Measurements from ENCODE around the gene MYL7. TPM values are rescaled to one million over a fixed set of nuclear protein-coding genes. Genes with fewer than 3 reads are reported as not detected.

The MYL7 gene
- total and polyA plus RNA-seq, 2 experiments from 2014 or later: 4.8 TPM; not detected in 1

DNA sequence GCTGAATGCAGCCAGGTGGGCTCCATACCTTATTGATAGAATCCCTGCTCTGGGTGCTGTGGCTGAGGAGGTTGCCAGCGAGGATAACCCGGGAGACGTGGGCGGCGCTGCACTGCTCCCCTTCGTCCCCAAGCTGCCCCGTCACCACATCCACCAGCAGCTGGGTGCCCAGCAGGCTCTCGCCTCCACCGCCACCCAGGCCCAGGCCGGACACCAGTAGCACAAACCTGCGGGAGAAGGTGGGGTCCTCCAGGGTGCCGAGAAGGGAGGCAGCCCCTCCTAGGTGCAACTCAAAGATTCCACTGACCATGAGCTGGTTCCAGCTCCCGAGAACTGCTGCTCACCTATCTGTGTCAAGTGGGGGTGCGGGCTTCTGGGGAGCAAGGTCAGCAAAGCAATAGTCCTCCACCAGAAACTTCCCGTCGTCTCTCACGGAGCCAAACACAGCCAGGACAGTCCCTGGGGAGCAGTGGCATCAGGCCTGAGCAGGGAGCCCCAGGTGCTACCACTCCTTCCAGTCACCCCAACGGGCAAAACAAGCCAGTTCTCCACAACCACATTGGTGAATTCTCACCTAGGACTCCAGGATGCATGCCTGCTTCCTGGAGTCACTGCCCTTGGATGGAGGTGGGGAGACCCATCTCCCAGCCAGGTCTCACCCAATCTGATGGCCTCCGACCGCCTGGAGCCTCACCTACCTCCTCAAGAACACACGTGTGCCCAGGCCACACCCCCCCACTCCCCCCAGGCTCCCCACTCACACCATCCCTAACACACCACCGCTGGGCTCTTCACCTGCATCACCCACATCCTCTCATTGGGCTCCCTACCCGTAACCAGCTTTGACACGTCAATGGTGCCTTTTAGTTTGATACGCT, 24.1 kb downstream of the MYL7 start:
- no peaks in the 10 kb centered on the region for H3K9me2 ChIP-seq (ENCODE audit: insufficient read depth)
- H2AFZ ChIP-seq: no peak overlapping the region
- peaks cover 12% of the 10 kb centered on the region; the same call in 1 of the 2 replicates for H3K36me3 ChIP-seq (ENCODE audit: insufficient read depth)
- ATAC-seq (no peak), DNase-seq (ENCODE audit: low spot score) (no peak)
- H3F3A ChIP-seq (replicated peaks; ENCODE audit: low read depth): 0 out of 2 replicates have a peak, but pooled peaks cover 2% of the 10 kb centered on the region
- Mint-ChIP-seq H3K4me3 (no peak overlapping the region), H3K4me1 (peaks cover 9% of the 10 kb centered on the region), H3K9me3 (no peaks in the 10 kb centered on the region; the same call in 2 of the 3 replicates), H3K36me3 (ENCODE audit: low read depth) (peaks cover 75% of the 10 kb centered on the region), H3K27me3 (ENCODE audit: insufficient read depth, low read depth, poor library complexity) (peaks cover 14% of the 10 kb centered on the region), H3K27ac (no peak overlapping the region)
- no peak overlapping the region for H3K4me3 ChIP-seq
- H3K4me1 ChIP-seq (ENCODE audit: insufficient read depth): peaks cover 6% of the 10 kb centered on the region; the same call in 1 of the 2 replicates
- H4K20me1 ChIP-seq (replicated peaks; ENCODE audit: insufficient read depth): peaks cover 3% of the 10 kb centered on the region
- no peaks in the 10 kb centered on the region for H3K27me3 ChIP-seq (ENCODE audit: insufficient read depth)
- no peak for TF ChIP-seq ETS1 (IDR thresholded peaks at IDR 0.05)
- no peak for TF ChIP-seq JUNB (IDR thresholded peaks at IDR 0.05; ENCODE audit: unreplicated experiment)
- TF ChIP-seq POLR2AphosphoS5 (IDR thresholded peaks at IDR 0.05; ENCODE audit: low read depth): no peak
- no peak for TF ChIP-seq STAT1 (IDR thresholded peaks at IDR 0.05; ENCODE audit: unreplicated experiment)
- TF ChIP-seq CREB1 (CRISPR knock-in tag; IDR thresholded peaks at IDR 0.05; ENCODE audit: low read depth): no peak
- TF ChIP-seq NANOG (IDR thresholded peaks at IDR 0.05; ENCODE audit: borderline replicate concordance): no peak
- TF ChIP-seq, protein P1, sequence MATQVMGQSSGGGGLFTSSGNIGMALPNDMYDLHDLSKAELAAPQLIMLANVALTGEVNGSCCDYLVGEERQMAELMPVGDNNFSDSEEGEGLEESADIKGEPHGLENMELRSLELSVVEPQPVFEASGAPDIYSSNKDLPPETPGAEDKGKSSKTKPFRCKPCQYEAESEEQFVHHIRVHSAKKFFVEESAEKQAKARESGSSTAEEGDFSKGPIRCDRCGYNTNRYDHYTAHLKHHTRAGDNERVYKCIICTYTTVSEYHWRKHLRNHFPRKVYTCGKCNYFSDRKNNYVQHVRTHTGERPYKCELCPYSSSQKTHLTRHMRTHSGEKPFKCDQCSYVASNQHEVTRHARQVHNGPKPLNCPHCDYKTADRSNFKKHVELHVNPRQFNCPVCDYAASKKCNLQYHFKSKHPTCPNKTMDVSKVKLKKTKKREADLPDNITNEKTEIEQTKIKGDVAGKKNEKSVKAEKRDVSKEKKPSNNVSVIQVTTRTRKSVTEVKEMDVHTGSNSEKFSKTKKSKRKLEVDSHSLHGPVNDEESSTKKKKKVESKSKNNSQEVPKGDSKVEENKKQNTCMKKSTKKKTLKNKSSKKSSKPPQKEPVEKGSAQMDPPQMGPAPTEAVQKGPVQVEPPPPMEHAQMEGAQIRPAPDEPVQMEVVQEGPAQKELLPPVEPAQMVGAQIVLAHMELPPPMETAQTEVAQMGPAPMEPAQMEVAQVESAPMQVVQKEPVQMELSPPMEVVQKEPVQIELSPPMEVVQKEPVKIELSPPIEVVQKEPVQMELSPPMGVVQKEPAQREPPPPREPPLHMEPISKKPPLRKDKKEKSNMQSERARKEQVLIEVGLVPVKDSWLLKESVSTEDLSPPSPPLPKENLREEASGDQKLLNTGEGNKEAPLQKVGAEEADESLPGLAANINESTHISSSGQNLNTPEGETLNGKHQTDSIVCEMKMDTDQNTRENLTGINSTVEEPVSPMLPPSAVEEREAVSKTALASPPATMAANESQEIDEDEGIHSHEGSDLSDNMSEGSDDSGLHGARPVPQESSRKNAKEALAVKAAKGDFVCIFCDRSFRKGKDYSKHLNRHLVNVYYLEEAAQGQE (IDR thresholded peaks at IDR 0.05; ENCODE audit: unreplicated experiment): no peak
- no peak for TF ChIP-seq ZNF462 (CRISPR knock-in tag; IDR thresholded peaks at IDR 0.05)
- TF ChIP-seq EZH2 (IDR thresholded peaks at IDR 0.05; ENCODE audit: low read depth, unreplicated experiment): no peak
- TF ChIP-seq, protein P2, sequence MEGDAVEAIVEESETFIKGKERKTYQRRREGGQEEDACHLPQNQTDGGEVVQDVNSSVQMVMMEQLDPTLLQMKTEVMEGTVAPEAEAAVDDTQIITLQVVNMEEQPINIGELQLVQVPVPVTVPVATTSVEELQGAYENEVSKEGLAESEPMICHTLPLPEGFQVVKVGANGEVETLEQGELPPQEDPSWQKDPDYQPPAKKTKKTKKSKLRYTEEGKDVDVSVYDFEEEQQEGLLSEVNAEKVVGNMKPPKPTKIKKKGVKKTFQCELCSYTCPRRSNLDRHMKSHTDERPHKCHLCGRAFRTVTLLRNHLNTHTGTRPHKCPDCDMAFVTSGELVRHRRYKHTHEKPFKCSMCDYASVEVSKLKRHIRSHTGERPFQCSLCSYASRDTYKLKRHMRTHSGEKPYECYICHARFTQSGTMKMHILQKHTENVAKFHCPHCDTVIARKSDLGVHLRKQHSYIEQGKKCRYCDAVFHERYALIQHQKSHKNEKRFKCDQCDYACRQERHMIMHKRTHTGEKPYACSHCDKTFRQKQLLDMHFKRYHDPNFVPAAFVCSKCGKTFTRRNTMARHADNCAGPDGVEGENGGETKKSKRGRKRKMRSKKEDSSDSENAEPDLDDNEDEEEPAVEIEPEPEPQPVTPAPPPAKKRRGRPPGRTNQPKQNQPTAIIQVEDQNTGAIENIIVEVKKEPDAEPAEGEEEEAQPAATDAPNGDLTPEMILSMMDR (conservative IDR thresholded peaks at IDR 0.05; ENCODE audit: low read depth in 2 of 2): no peak
- TF ChIP-seq EZH2phosphoT487 (IDR thresholded peaks at IDR 0.05; ENCODE audit: unreplicated experiment): no peak
- no peak for TF ChIP-seq ZNF331 (CRISPR knock-in tag; IDR thresholded peaks at IDR 0.05; ENCODE audit: low read depth)
- no peak for TF ChIP-seq ZNF114 (CRISPR knock-in tag; IDR thresholded peaks at IDR 0.05)
- no peak overlapping the region for H3K4me2 ChIP-seq
- H3K27ac ChIP-seq (ENCODE audit: low read depth): no peak overlapping the region
- peaks cover 14% of the 10 kb centered on the region for H3K79me2 ChIP-seq (replicated peaks; ENCODE audit: insufficient read depth)
